GM12891 (cell line): Measurements from ENCODE around the gene SLC66A1.

ENCODE experiments used
- PAX5 ChIP-seq: IDR thresholded peaks from 2 replicates; pipeline ENCODE4 v1.6.1; 2011; ENCODE audit warnings: low read length, moderate library complexity, mild to moderate bottlenecking; ENCODE audit not compliant: insufficient read depth, severe bottlenecking
- POLR2A ChIP-seq: IDR thresholded peaks from 2 replicates; pipeline ENCODE4 v1.6.1; 2011; ENCODE audit warnings: low read depth, low read length, control low read depth
- SPI1 ChIP-seq: IDR thresholded peaks from 2 replicates; pipeline ENCODE4 v1.6.1; 2011; ENCODE audit warnings: low read depth, low read length, control low read depth

GRCh38 chr1:19371226-19372135 lies 59.4 kb downstream of the SLC66A1 start:
- TF ChIP-seq POLR2A (no peak), SPI1 (no peak), PAX5 (no peak)
